H1 (cell line): ENCODE measurements around the gene MYBPHL. TPM values are rescaled to one million over a fixed set of nuclear protein-coding genes. Genes with fewer than 3 reads are reported as not detected.

ENCODE experiments used
- CTCF ChIA-PET: fragments of 300-600 bp; sonication (Branson Sonifier 250); formaldehyde crosslinking; loops from one replicate; lab custom pipeline; 2021; ENCODE audit not compliant: partially characterized antibody; lab: Charles Lee
- POLR2A ChIA-PET: fragments of 300-600 bp; sonication (Branson Sonifier 250); formaldehyde crosslinking; loops from one replicate; lab custom pipeline; 2021; ENCODE audit warnings: inconsistent platforms; ENCODE audit not compliant: partially characterized antibody; lab: Charles Lee
- DNase-seq, 2 experiments: peaks; one replicate each; pipeline versions ENCODE4 v3.0.0 to v3.0.0-alpha.2; 2010 to 2022; ENCODE audit warnings: low spot score in 2 of 2, low read depth in 1 of 2, mixed read lengths in 1 of 2
- FAIRE-seq: peaks from 2 replicates; lab custom pipeline; 2011; peaks lifted over from hg19 to GRCh38; lab: Jason Lieb, UNC
- H2AFZ ChIP-seq: 2 replicates; pipeline ENCODE4 v1.8.1; 2012; ENCODE audit warnings: low read length, inconsistent platforms
- H2AK5ac ChIP-seq: 2 replicates; pipeline ENCODE4 v1.6.1; 2013; ENCODE audit warnings: low read depth, low read length
- H2BK120ac ChIP-seq: replicated peaks from 2 replicates; pipeline ENCODE3; 2013; ENCODE audit warnings: low read depth, low read length, inconsistent platforms
- H2BK12ac ChIP-seq: 2 replicates; pipeline ENCODE4 v1.6.1; 2013; ENCODE audit warnings: low read depth, low read length
- H2BK15ac ChIP-seq: 2 replicates; pipeline ENCODE4 v1.6.1; 2013; ENCODE audit warnings: low read length
- H2BK20ac ChIP-seq: 2 replicates; pipeline ENCODE4 v1.6.1; 2013; ENCODE audit warnings: low read length
- H2BK5ac ChIP-seq: 2 replicates; pipeline ENCODE4 v1.6.1; 2013; ENCODE audit warnings: low read depth, low read length
- H3K14ac ChIP-seq: 2 replicates; pipeline ENCODE4 v1.6.1; 2013; ENCODE audit warnings: inconsistent platforms; ENCODE audit not compliant: insufficient read length
- H3K18ac ChIP-seq: 2 replicates; pipeline ENCODE4 v1.6.1; 2013; ENCODE audit warnings: low read length; ENCODE audit errors: extremely low read depth
- H3K23ac ChIP-seq: 2 replicates; pipeline ENCODE4 v1.6.1; 2013; ENCODE audit warnings: inconsistent platforms; ENCODE audit not compliant: insufficient read length
- H3K23me2 ChIP-seq: 2 replicates; pipeline ENCODE4 v1.6.1; 2013; ENCODE audit warnings: low read depth, low read length
- H3K27ac ChIP-seq: 2 replicates; pipeline ENCODE4 v1.6.1; 2011; ENCODE audit warnings: low read depth, low read length, inconsistent platforms
- H3K27me3 ChIP-seq, 4 experiments: replicated peaks in 1 of 4; 1 replicate in 1 of 4; 2 replicates in 3 of 4; pipeline versions ENCODE4 v1.6.1 to v1.8.1; 2011 to 2013; ENCODE audit warnings: low read length in 3 of 4, mild to moderate bottlenecking in 3 of 4, inconsistent platforms in 2 of 4, mixed read lengths in 2 of 4, moderate library complexity in 1 of 4; ENCODE audit not compliant: control insufficient read depth in 3 of 4, insufficient read depth in 3 of 4; ENCODE audit errors: extremely low read depth in 1 of 4
- H3K36me3 ChIP-seq, 4 experiments: 2 replicates each; pipeline versions ENCODE4 v1.6.1 to v1.8.1; 2011 to 2013; ENCODE audit warnings: mild to moderate bottlenecking in 4 of 4, low read length in 3 of 4, moderate library complexity in 2 of 4, control low read depth in 1 of 4, inconsistent platforms in 1 of 4; ENCODE audit not compliant: insufficient read depth in 4 of 4, control insufficient read depth in 2 of 4
- H3K4ac ChIP-seq: replicated peaks from 2 replicates; pipeline ENCODE3; 2013; ENCODE audit warnings: low read length, low read depth, mixed read lengths, inconsistent platforms; ENCODE audit not compliant: insufficient read length
- H3K4me1 ChIP-seq, 4 experiments: replicated peaks in 1 of 4; 1 replicate in 1 of 4; 2 replicates in 3 of 4; pipeline versions ENCODE4 v1.6.1 to v1.8.1; 2011 to 2013; ENCODE audit warnings: low read length in 3 of 4, inconsistent platforms in 2 of 4, mixed read lengths in 1 of 4; ENCODE audit not compliant: insufficient read depth in 4 of 4, control insufficient read depth in 3 of 4
- H3K4me2 ChIP-seq, 2 experiments: 2 replicates each; pipeline versions ENCODE4 v1.6.1 to v1.8.1; 2011 to 2013; ENCODE audit warnings: low read depth in 2 of 2, low read length in 2 of 2, control low read depth in 1 of 2, inconsistent platforms in 1 of 2, mild to moderate bottlenecking in 1 of 2; ENCODE audit not compliant: insufficient read depth in 1 of 2
- H3K4me3 ChIP-seq, 4 experiments: fragments of 200-600, 300-600 bp in 1 of 4; sonication (generic), shearing (Covaris generic), sonication (Bioruptor Twin) in 1 of 4; 2 replicates each; pipeline versions ENCODE4 v1.5.1 to v1.8.1; 2011 to 2016; ENCODE audit warnings: low read length in 4 of 4, low read depth in 3 of 4, control low read depth in 2 of 4, inconsistent platforms in 2 of 4, mild to moderate bottlenecking in 2 of 4, mixed read lengths in 1 of 4, moderate library complexity in 1 of 4; ENCODE audit not compliant: insufficient read depth in 2 of 4; ENCODE audit errors: extremely low read depth in 1 of 4
- H3K56ac ChIP-seq: replicated peaks from 2 replicates; pipeline ENCODE3; 2013; ENCODE audit warnings: low read depth, mild to moderate bottlenecking, mixed read lengths, low read length, inconsistent platforms; ENCODE audit not compliant: insufficient read length
- H3K79me1 ChIP-seq: 2 replicates; pipeline ENCODE4 v1.6.1; 2013; ENCODE audit warnings: low read depth, low read length, control low read depth
- H3K79me2 ChIP-seq, 2 experiments: 2 replicates each; pipeline versions ENCODE4 v1.6.1 to v1.8.1; 2012 to 2013; ENCODE audit warnings: low read length in 2 of 2, mild to moderate bottlenecking in 2 of 2, inconsistent platforms in 1 of 2; ENCODE audit not compliant: insufficient read depth in 2 of 2, control insufficient read depth in 1 of 2
- H3K9ac ChIP-seq, 4 experiments: replicated peaks in 1 of 4; 1 replicate in 1 of 4; 2 replicates in 3 of 4; pipeline versions ENCODE4 v1.6.1 to v1.8.1; 2011 to 2013; ENCODE audit warnings: low read depth in 3 of 4, low read length in 3 of 4, control low read depth in 2 of 4, mild to moderate bottlenecking in 2 of 4, moderate library complexity in 2 of 4, inconsistent platforms in 1 of 4; ENCODE audit errors: extremely low read depth in 1 of 4
- H3K9me3 ChIP-seq, 2 experiments: 2 replicates each; pipeline versions ENCODE4 v1.6.1 to v1.8.1; 2012 to 2013; ENCODE audit warnings: mild to moderate bottlenecking in 2 of 2, moderate library complexity in 2 of 2, control low read depth in 1 of 2, inconsistent platforms in 1 of 2, low read depth in 1 of 2, low read length in 1 of 2, mixed read lengths in 1 of 2; ENCODE audit not compliant: insufficient read depth in 2 of 2
- H4K20me1 ChIP-seq, 2 experiments: replicated peaks in 1 of 2; 2 replicates each; pipeline versions ENCODE3 to v1.8.1; 2011 to 2013; ENCODE audit warnings: inconsistent platforms in 2 of 2, low read length in 2 of 2, mild to moderate bottlenecking in 1 of 2; ENCODE audit not compliant: insufficient read depth in 2 of 2, control insufficient read depth in 1 of 2
- H4K5ac ChIP-seq: 2 replicates; pipeline ENCODE4 v1.6.1; 2013; ENCODE audit warnings: low read length, low read depth, mixed read lengths, inconsistent platforms; ENCODE audit not compliant: insufficient read length
- H4K8ac ChIP-seq: 2 replicates; pipeline ENCODE4 v1.8.0; 2013; ENCODE audit warnings: mild to moderate bottlenecking, moderate library complexity, low read length, inconsistent platforms; ENCODE audit not compliant: insufficient read depth; ENCODE audit errors: extremely low read depth
- H4K91ac ChIP-seq: replicated peaks from 2 replicates; pipeline ENCODE3; 2013; ENCODE audit warnings: low read length, mixed read lengths, inconsistent platforms; ENCODE audit not compliant: insufficient read length
- CHD1 ChIP-seq: IDR thresholded peaks from 2 replicates; pipeline ENCODE4 v1.6.1; 2012; ENCODE audit warnings: low read depth, low read length, improper control_type of control experiment
- HDAC2 ChIP-seq, 2 experiments: fragments of 300-600 bp in 1 of 2; sonication (generic) in 1 of 2; IDR thresholded peaks; 2 replicates each; pipeline ENCODE4 v1.6.1; 2011 to 2012; ENCODE audit warnings: low read depth in 2 of 2, low read length in 2 of 2, mild to moderate bottlenecking in 2 of 2, moderate library complexity in 2 of 2, borderline replicate concordance in 1 of 2, inconsistent platforms in 1 of 2
- JUN ChIP-seq: IDR thresholded peaks from 2 replicates; pipeline ENCODE4 v1.6.1; 2011; ENCODE audit warnings: low read depth, mild to moderate bottlenecking, improper control_type of control experiment, low read length
- KDM5A ChIP-seq: fragments of 200-600 bp; IDR thresholded peaks from 2 replicates; pipeline ENCODE4 v1.7.1; 2012; ENCODE audit warnings: mild to moderate bottlenecking, low read length, inconsistent platforms, mixed read lengths
- MAFK ChIP-seq: IDR thresholded peaks from 2 replicates; pipeline ENCODE4 v1.6.1; 2012; ENCODE audit warnings: low read depth, mild to moderate bottlenecking, improper control_type of control experiment, low read length
- POLR2A ChIP-seq, 2 experiments: IDR thresholded peaks; 1 replicate in 1 of 2; 2 replicates in 1 of 2; pipeline ENCODE4 v1.6.1; 2011; ENCODE audit warnings: low read depth in 2 of 2, low read length in 2 of 2, mild to moderate bottlenecking in 2 of 2; ENCODE audit errors: control extremely low read depth in 1 of 2
- POLR2AphosphoS5 ChIP-seq: IDR thresholded peaks from 2 replicates; pipeline ENCODE4 v1.6.1; 2011; ENCODE audit warnings: low read depth, low read length
- RAD21 ChIP-seq, 2 experiments: IDR thresholded peaks in 1 of 2; conservative IDR thresholded peaks in 1 of 2; 2 replicates each; pipeline ENCODE4 v1.6.1; 2011; ENCODE audit warnings: low read depth in 2 of 2, low read length in 2 of 2, improper control_type of control experiment in 1 of 2, inconsistent platforms in 1 of 2, mild to moderate bottlenecking in 1 of 2, moderate library complexity in 1 of 2
- RFX5 ChIP-seq: IDR thresholded peaks from 2 replicates; pipeline ENCODE4 v1.6.1; 2011; ENCODE audit warnings: low read depth, low read length, improper control_type of control experiment, borderline replicate concordance
- TAF1 ChIP-seq: IDR thresholded peaks from 2 replicates; pipeline ENCODE4 v1.6.1; 2011; ENCODE audit warnings: mild to moderate bottlenecking, low read depth, low read length
- TEAD4 ChIP-seq: IDR thresholded peaks from 2 replicates; pipeline ENCODE4 v1.6.1; 2012; ENCODE audit warnings: low read depth, low read length, inconsistent platforms, mixed read lengths
- WGBS, 2 experiments: shearing (Covaris generic) in 1 of 2; methylation state at CpG; one replicate each; pipeline versions ENCODE4 v1.1.6 to v1.1.7; 2013 to 2015; ENCODE audit warnings: low lambda C conversion rate in 2 of 2, mixed read lengths in 2 of 2, inconsistent platforms in 1 of 2, low coverage in 1 of 2, missing lambda C conversion rate in 1 of 2; ENCODE audit not compliant: insufficient replicate concordance in 2 of 2, insufficient coverage in 1 of 2, insufficient read length in 1 of 2; ENCODE audit errors: extremely low coverage in 1 of 2, missing lambda C conversion rate in 1 of 2; 5-methylcytosine and 5-hydroxymethylcytosine counted together
- polyA plus RNA-seq, 7 experiments: library from polyadenylated mRNA; depleted of rRNA in 3 of 7; stranded (reverse) in 5 of 7; unstranded in 2 of 7; fragments of >200 nt in 5 of 7; fragments of 200-250 nt in 2 of 7; gene quantifications; 1 replicate in 5 of 7; 2 replicates in 1 of 7; 4 replicates in 1 of 7; pipeline versions ENCODE4 v1.2.1 to v1.2.3, GENCODE V29; 2011 to 2013; ENCODE audit warnings: missing spikeins in 2 of 7, mixed read lengths in 2 of 7
- total RNA-seq: library from RNA; stranded (reverse); fragmentation: NEBNext Ultra II Directional; extraction: Animal tissue kit (Norgen Biotek cat#: 25700); gene quantifications from 2 replicates; pipeline ENCODE4 v1.2.1, GENCODE V29; 2021
- TF ChIP-seq, protein P1 (sequence below): IDR thresholded peaks from 2 replicates; pipeline ENCODE4 v1.6.1; 2012; ENCODE audit warnings: inconsistent platforms

MYBPHL gene
- total and polyA plus RNA-seq, 2 of the 8 experiments (the other 6 are each of a cell fraction or from before 2014, with no cell fraction given) = 0.24 to 0.30 TPM

DNA sequence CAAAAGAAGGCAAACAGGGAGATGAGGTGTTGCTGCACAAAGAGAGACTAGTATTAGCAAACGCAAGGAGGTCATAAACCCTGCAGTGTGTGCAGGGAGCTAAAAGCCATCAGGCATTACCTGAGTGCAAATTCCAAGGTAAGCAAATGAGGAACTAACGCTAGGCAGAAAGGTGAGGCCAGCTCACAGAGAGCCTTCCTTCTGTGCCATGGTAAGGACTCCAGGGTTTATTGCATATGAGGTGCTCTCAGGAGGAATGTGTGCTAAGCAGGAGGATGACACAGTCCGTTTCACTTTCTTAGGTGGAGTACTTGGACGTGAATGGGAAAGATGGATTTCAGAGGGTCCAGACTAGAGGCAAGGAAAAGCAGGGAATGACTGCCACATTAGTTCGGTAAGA, 44.6 kb upstream of the MYBPHL start:
- no peaks in the 10 kb centered on the region for H4K20me1 ChIP-seq
- H4K91ac ChIP-seq = no peak overlapping the region
- no peaks in the 10 kb centered on the region for H3K23me2 ChIP-seq
- no peak overlapping the region for H2BK12ac ChIP-seq
- H4K8ac ChIP-seq = no peak overlapping the region
- ChIA-PET CTCF (interaction anchor here (0.6 to 3.1 kb wide), 7 partner anchors 16 to 164 kb away, joined by 3 to 9 read pairs (median 3); no protein-coding TSS in a partner anchor), POLR2A (interaction anchor here (0.6 to 1.7 kb wide), 3 partner anchors 20 to 69 kb away, joined by 3 to 5 read pairs (median 5); partner anchors contain the start of gene PSRC1)
- no peak overlapping the region for H3K27ac ChIP-seq
- no peak overlapping the region for H2AK5ac ChIP-seq
- no peak overlapping the region for H3K56ac ChIP-seq
- no peak for DNase-seq
- H2BK15ac ChIP-seq = no peak overlapping the region
- no peak overlapping the region for H2AFZ ChIP-seq
- no peak overlapping the region for H2BK5ac ChIP-seq
- H3K9ac ChIP-seq = no peak overlapping the region
- no peak overlapping the region for H3K23ac ChIP-seq
- TF ChIP-seq HDAC2 (IDR thresholded peaks at IDR 0.05; ENCODE audit: borderline replicate concordance in 1 of 2, low read depth in 2 of 2, low read length in 2 of 2) = no peak
- TF ChIP-seq TEAD4 = no peak
- no peak for TF ChIP-seq POLR2AphosphoS5
- TF ChIP-seq MAFK = no peak
- TF ChIP-seq, protein P1, sequence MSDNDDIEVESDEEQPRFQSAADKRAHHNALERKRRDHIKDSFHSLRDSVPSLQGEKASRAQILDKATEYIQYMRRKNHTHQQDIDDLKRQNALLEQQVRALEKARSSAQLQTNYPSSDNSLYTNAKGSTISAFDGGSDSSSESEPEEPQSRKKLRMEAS = no peak
- TF ChIP-seq POLR2A (IDR thresholded peaks at IDR 0.05; ENCODE audit: control extremely low read depth in 1 of 2, low read depth in 2 of 2, low read length in 2 of 2) = no peak
- no peak for TF ChIP-seq TAF1
- TF ChIP-seq RFX5 = no peak
- no peak for TF ChIP-seq KDM5A
- no peak for TF ChIP-seq CHD1
- TF ChIP-seq RAD21 (IDR thresholded peaks at IDR 0.05 in 1 of 2, conservative IDR thresholded peaks at IDR 0.05 in 1 of 2; ENCODE audit: low read depth in 2 of 2, low read length in 2 of 2) = no peak
- TF ChIP-seq JUN = no peak
- no peak for FAIRE-seq
- H2BK20ac ChIP-seq = no peak overlapping the region
- no peaks in the 10 kb centered on the region for H3K79me1 ChIP-seq
- no peaks in the 10 kb centered on the region for H3K79me2 ChIP-seq
- H3K4ac ChIP-seq = no peak overlapping the region
- no peak overlapping the region for H2BK120ac ChIP-seq
- 90% methylated on average over 5 of the region's 5 CpGs; no CpG with 5 or more reads in 1 of the 2 experiments for WGBS, 2 experiments
- H3K36me3 ChIP-seq = peaks cover 4 to 44% (median 17%) of the 10 kb centered on the region in 4 experiments; a peak in 7 of 8 replicates
- H4K5ac ChIP-seq = no peak overlapping the region
- no peaks in the 10 kb centered on the region for H3K27me3 ChIP-seq
- H3K4me3 ChIP-seq = no peak overlapping the region
- peaks cover 0 to 4% (median under 1%) of the 10 kb centered on the region in 4 experiments; a peak in 3 of 7 replicates for H3K4me1 ChIP-seq
- no peak overlapping the region for H3K4me2 ChIP-seq
- H3K9me3 ChIP-seq = no peaks in the 10 kb centered on the region
- H3K18ac ChIP-seq = no peak overlapping the region
- no peak overlapping the region for H3K14ac ChIP-seq
